ENCODE data around the gene SHCBP1.

DNA sequence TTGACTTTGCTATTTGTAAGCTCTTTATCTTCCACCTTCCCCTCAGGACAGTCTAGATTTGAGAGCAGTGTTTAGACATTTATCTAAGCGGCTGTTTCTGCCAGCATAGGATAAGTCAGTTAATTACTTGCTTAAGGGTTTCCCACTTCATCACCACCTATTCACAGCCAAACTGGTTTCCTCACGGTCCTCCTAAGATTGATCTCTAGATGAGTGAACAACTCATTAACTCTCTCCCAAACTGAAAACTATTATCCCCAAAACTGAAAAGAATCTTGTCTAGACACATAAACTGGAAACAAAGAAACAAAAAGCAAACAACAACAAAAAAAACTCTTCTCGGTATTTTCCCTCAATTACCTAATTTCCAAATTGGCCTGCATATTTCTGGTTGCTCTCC lies 58.2 kb downstream of the SHCBP1 start:
- no peak for TF ChIP-seq POLR2A (IDR thresholded peaks at IDR 0.05)
- TF ChIP-seq, protein P1, sequence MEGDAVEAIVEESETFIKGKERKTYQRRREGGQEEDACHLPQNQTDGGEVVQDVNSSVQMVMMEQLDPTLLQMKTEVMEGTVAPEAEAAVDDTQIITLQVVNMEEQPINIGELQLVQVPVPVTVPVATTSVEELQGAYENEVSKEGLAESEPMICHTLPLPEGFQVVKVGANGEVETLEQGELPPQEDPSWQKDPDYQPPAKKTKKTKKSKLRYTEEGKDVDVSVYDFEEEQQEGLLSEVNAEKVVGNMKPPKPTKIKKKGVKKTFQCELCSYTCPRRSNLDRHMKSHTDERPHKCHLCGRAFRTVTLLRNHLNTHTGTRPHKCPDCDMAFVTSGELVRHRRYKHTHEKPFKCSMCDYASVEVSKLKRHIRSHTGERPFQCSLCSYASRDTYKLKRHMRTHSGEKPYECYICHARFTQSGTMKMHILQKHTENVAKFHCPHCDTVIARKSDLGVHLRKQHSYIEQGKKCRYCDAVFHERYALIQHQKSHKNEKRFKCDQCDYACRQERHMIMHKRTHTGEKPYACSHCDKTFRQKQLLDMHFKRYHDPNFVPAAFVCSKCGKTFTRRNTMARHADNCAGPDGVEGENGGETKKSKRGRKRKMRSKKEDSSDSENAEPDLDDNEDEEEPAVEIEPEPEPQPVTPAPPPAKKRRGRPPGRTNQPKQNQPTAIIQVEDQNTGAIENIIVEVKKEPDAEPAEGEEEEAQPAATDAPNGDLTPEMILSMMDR (IDR thresholded peaks at IDR 0.05), result no peak

Data from uterus (tissue), 2 donors.